SK-N-SH (cell line): ENCODE measurements around the gene MYH3. TPM values are rescaled to one million over a fixed set of nuclear protein-coding genes. Genes with fewer than 3 reads are reported as not detected.

Source experiments
- CTCF ChIA-PET: fragments of 300-600, 350-600 bp; formaldehyde crosslinking; extraction: SDS; loops from one replicate; lab custom pipeline; 2021; lab: Yijun Ruan, JAX
- POLR2A ChIA-PET: fragments of 350-600 bp; sonication (Branson Sonifier 250); formaldehyde crosslinking; extraction: SDS; loops from one replicate; lab custom pipeline; 2020; ENCODE audit warnings: antibody characterized with exemption, inconsistent platforms; lab: Yijun Ruan, JAX
- DNase-seq: peaks from one replicate; pipeline ENCODE4 v3.0.0; 2012
- H2AFZ ChIP-seq: fragments of 200-600 bp; sonication (generic); 2 replicates; pipeline ENCODE4 v1.8.1; 2016; ENCODE audit warnings: antibody characterized with exemption, mild to moderate bottlenecking, low read depth
- H3F3A ChIP-seq: fragments of 200-600 bp; sonication (generic); replicated peaks from 2 replicates; pipeline ENCODE3; 2016; ENCODE audit warnings: antibody characterized with exemption, mild to moderate bottlenecking; ENCODE audit not compliant: insufficient read depth
- H3K27ac ChIP-seq, 2 experiments: fragments of 200-500 bp in 1 of 2; fragments of 200-600 bp in 1 of 2; sonication (Bioruptor generic) in 1 of 2; sonication (generic), shearing (Covaris generic) in 1 of 2; 2 replicates each; pipeline versions ENCODE4 v1.5.1 to v1.6.1; 2014 to 2016; ENCODE audit warnings: low read depth in 2 of 2, inconsistent platforms in 1 of 2, low read length in 1 of 2, mild to moderate bottlenecking in 1 of 2, mixed read lengths in 1 of 2
- H3K27me3 ChIP-seq: fragments of 200-600 bp; sonication (generic), shearing (Covaris generic); 2 replicates; pipeline ENCODE4 v1.6.1; 2016; ENCODE audit warnings: mixed run types; ENCODE audit not compliant: insufficient read depth
- H3K36me3 ChIP-seq, 2 experiments: fragments of 200-500 bp in 1 of 2; fragments of 200-600 bp in 1 of 2; sonication (Bioruptor generic) in 1 of 2; sonication (generic) in 1 of 2; replicated peaks in 1 of 2; 2 replicates each; pipeline versions ENCODE3 to v1.5.1; 2014 to 2016; ENCODE audit warnings: low read length in 1 of 2, mild to moderate bottlenecking in 1 of 2; ENCODE audit not compliant: insufficient read depth in 2 of 2, control insufficient read depth in 1 of 2
- H3K4me1 ChIP-seq, 2 experiments: fragments of 200-500 bp in 1 of 2; fragments of 200-600 bp in 1 of 2; sonication (Bioruptor generic) in 1 of 2; sonication (generic), shearing (Covaris generic) in 1 of 2; 2 replicates each; pipeline versions ENCODE4 v1.5.1 to v1.6.1; 2014 to 2016; ENCODE audit warnings: low read depth in 1 of 2, low read length in 1 of 2, mixed run types in 1 of 2; ENCODE audit not compliant: insufficient read depth in 2 of 2, control insufficient read depth in 1 of 2
- H3K4me2 ChIP-seq: fragments of 200-600 bp; sonication (generic), shearing (Covaris generic); 2 replicates; pipeline ENCODE4 v1.6.1; 2017; ENCODE audit warnings: mixed run types
- H3K4me3 ChIP-seq, 2 experiments: fragments of 200-500 bp in 1 of 2; fragments of 200-600 bp in 1 of 2; sonication (Bioruptor generic) in 1 of 2; sonication (generic), shearing (Covaris generic) in 1 of 2; 2 replicates each; pipeline versions ENCODE4 v1.5.1 to v1.8.1; 2014 to 2016; ENCODE audit warnings: low read depth in 2 of 2, inconsistent platforms in 1 of 2, low read length in 1 of 2, mild to moderate bottlenecking in 1 of 2, mixed read lengths in 1 of 2, moderate library complexity in 1 of 2
- H3K79me2 ChIP-seq: fragments of 200-600 bp; sonication (generic); 2 replicates; pipeline ENCODE4 v1.8.1; 2017; ENCODE audit warnings: mild to moderate bottlenecking; ENCODE audit not compliant: insufficient read depth
- H3K9ac ChIP-seq: fragments of 200-600 bp; sonication (generic); 2 replicates; pipeline ENCODE4 v1.6.1; 2017; ENCODE audit warnings: mixed run types
- H3K9me2 ChIP-seq: fragments of 200-600 bp; sonication (generic); 2 replicates; pipeline ENCODE4 v1.6.1; 2017; ENCODE audit warnings: mixed run types
- H3K9me3 ChIP-seq: fragments of 200-600 bp; sonication (generic); 2 replicates; pipeline ENCODE4 v1.6.1; 2017; ENCODE audit warnings: mixed run types, mild to moderate bottlenecking, moderate library complexity
- H4K20me1 ChIP-seq: fragments of 200-600 bp; sonication (generic); 2 replicates; pipeline ENCODE4 v1.6.1; 2017; ENCODE audit warnings: mild to moderate bottlenecking, mixed run types; ENCODE audit not compliant: insufficient read depth
- CHD2 ChIP-seq: fragments of 150-350 bp; IDR thresholded peaks from 2 replicates; pipeline ENCODE4 v1.6.1; 2018; ENCODE audit warnings: low read length; ENCODE audit not compliant: partially characterized antibody
- EP300 ChIP-seq, 2 experiments: IDR thresholded peaks; 2 replicates each; pipeline versions ENCODE4 v1.4.0 to v1.6.1; 2012; ENCODE audit warnings: borderline replicate concordance in 1 of 2, low read depth in 1 of 2, low read length in 1 of 2
- GABPA ChIP-seq: IDR thresholded peaks from 2 replicates; pipeline ENCODE4 v1.4.0; 2012; ENCODE audit warnings: low read depth, mild to moderate bottlenecking
- NFIC ChIP-seq: IDR thresholded peaks from 2 replicates; pipeline ENCODE4 v1.4.0; 2012; ENCODE audit warnings: borderline replicate concordance
- POLR2AphosphoS5 ChIP-seq: IDR thresholded peaks from 2 replicates; pipeline ENCODE4 v1.6.1; 2012; ENCODE audit warnings: low read depth, low read length
- RCOR1 ChIP-seq: fragments of 150-350 bp; IDR thresholded peaks from 2 replicates; pipeline ENCODE4 v1.6.1; 2017; ENCODE audit warnings: antibody characterized with exemption, low read length
- RFX5 ChIP-seq: IDR thresholded peaks from 2 replicates; pipeline ENCODE4 v1.6.1; 2012; ENCODE audit warnings: mild to moderate bottlenecking, improper control_type of control experiment, low read length
- RXRA ChIP-seq: IDR thresholded peaks from 2 replicates; pipeline ENCODE4 v1.4.0; 2012; ENCODE audit warnings: low read depth, mild to moderate bottlenecking, borderline replicate concordance
- TEAD4 ChIP-seq: IDR thresholded peaks from 2 replicates; pipeline ENCODE4 v1.4.0; 2012; ENCODE audit warnings: mild to moderate bottlenecking, borderline replicate concordance; ENCODE audit not compliant: insufficient read depth
- USF2 ChIP-seq: fragments of 150-350 bp; IDR thresholded peaks from 2 replicates; pipeline ENCODE4 v1.6.1; 2017; ENCODE audit warnings: antibody characterized with exemption, low read length, low read depth, borderline replicate concordance
- WGBS: methylation state at CpG from one replicate; pipeline ENCODE4 v1.1.6; 2017; ENCODE audit warnings: low lambda C conversion rate; 5-methylcytosine and 5-hydroxymethylcytosine counted together
- polyA plus RNA-seq, 3 experiments: library from polyadenylated mRNA; depleted of rRNA; stranded (reverse); fragments of >200 nt; gene quantifications; 2 replicates each; pipeline ENCODE4 v1.2.3, GENCODE V29; 2012
- TF ChIP-seq, protein P1 (sequence below): IDR thresholded peaks from 2 replicates; pipeline ENCODE4 v1.6.1; 2012; ENCODE audit warnings: mild to moderate bottlenecking, low read depth, low read length, moderate library complexity
- TF ChIP-seq, protein P2 (sequence below): fragments of 200-600 bp; sonication (generic); IDR thresholded peaks from 2 replicates; pipeline ENCODE4 v1.6.1; 2017; ENCODE audit warnings: antibody characterized with exemption, mild to moderate bottlenecking, moderate library complexity
- TF ChIP-seq, protein P3 (sequence below): IDR thresholded peaks from 2 replicates; pipeline ENCODE4 v1.4.0; 2012; ENCODE audit warnings: low read depth, borderline replicate concordance

MYH3 gene
- polyA plus RNA-seq, 1 of the 3 experiments (the other 2 are of a cell fraction): 2.7 TPM

DNA sequence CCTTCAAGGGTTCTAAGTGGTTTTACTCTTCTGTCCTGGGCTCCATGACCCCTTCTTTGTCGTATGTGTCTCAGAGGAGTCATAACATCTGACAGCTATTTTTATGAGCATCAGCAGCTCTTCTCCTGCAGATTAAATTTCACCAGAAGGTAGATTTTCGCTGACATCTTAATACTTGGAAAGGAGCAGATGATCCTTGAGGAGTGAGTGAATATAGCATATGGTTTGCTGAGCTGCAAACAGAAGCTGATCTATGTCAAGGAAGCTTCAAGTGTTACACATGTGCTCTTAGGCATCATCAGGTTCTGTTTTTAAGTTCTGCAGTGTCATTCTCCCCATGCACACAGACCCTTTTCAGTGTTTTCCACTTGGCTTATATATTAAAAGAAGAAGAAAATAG is 58.5 kb downstream of the MYH3 start (continued):
- TF ChIP-seq, protein P1, sequence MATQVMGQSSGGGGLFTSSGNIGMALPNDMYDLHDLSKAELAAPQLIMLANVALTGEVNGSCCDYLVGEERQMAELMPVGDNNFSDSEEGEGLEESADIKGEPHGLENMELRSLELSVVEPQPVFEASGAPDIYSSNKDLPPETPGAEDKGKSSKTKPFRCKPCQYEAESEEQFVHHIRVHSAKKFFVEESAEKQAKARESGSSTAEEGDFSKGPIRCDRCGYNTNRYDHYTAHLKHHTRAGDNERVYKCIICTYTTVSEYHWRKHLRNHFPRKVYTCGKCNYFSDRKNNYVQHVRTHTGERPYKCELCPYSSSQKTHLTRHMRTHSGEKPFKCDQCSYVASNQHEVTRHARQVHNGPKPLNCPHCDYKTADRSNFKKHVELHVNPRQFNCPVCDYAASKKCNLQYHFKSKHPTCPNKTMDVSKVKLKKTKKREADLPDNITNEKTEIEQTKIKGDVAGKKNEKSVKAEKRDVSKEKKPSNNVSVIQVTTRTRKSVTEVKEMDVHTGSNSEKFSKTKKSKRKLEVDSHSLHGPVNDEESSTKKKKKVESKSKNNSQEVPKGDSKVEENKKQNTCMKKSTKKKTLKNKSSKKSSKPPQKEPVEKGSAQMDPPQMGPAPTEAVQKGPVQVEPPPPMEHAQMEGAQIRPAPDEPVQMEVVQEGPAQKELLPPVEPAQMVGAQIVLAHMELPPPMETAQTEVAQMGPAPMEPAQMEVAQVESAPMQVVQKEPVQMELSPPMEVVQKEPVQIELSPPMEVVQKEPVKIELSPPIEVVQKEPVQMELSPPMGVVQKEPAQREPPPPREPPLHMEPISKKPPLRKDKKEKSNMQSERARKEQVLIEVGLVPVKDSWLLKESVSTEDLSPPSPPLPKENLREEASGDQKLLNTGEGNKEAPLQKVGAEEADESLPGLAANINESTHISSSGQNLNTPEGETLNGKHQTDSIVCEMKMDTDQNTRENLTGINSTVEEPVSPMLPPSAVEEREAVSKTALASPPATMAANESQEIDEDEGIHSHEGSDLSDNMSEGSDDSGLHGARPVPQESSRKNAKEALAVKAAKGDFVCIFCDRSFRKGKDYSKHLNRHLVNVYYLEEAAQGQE: no peak
- TF ChIP-seq EP300 (IDR thresholded peaks at IDR 0.05; ENCODE audit: borderline replicate concordance in 1 of 2, low read depth in 1 of 2, low read length in 1 of 2): no peak
- TF ChIP-seq, all 33 proteins: peak for 0

DNA sequence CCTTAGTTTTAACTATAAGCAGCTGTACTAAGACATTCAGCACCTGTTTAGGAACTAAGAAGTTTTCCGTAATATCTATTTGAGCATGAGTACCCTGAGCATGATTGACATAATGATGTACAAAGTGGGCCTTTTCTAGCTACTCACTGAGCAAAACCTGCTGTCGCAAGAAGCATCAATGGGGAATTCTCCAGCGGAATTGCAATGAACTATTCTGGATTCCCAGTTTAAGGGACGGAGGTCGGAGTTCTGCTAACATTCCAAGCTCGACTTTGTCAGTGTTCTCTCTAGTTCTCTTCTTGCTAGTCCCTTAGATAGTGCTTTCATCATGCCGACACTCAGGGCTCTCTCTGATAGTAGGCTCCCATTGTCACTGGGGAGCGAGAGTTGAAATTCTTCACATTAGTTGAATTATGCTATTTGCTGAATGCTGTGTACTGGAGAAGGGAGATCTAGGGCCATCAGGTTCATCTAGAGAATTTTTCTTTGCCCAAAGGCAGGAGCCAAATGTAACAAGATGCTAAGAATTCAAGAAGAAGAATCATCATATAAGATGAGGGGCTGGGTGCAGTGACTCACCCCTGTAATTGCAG is 67.5 kb downstream of the MYH3 start:
- POLR2A ChIA-PET: no interaction called here
- no peak for DNase-seq
- H3K27ac ChIP-seq: no peak overlapping the region
- no peak overlapping the region for H3K9ac ChIP-seq
- peaks cover 38% of the 10 kb centered on the region; the same call in 1 of the 2 replicates for H3K27me3 ChIP-seq
- no peaks in the 10 kb centered on the region for H3K9me2 ChIP-seq
- H3K79me2 ChIP-seq: no peaks in the 10 kb centered on the region
- TF ChIP-seq CHD2: no peak
- no peaks in the 10 kb centered on the region for H4K20me1 ChIP-seq
- WGBS: 18% methylated on average over 8 of the region's 8 CpGs
- H3K4me3 ChIP-seq: no peak overlapping the region
- CTCF ChIA-PET: interaction anchor here (2.0 to 3.6 kb wide), 2 partner anchors 25 to 28 kb away, joined by 7 to 20 read pairs; no protein-coding TSS in a partner anchor
- no peaks in the 10 kb centered on the region for H3K9me3 ChIP-seq
- H3K4me1 ChIP-seq: no peaks in the 10 kb centered on the region
- H3K36me3 ChIP-seq: no peaks in the 10 kb centered on the region
- no peak overlapping the region for H2AFZ ChIP-seq
- no peak overlapping the region for H3K4me2 ChIP-seq
- no peaks in the 10 kb centered on the region for H3F3A ChIP-seq

- Histone ChIP-seq H3K79me2 (no peaks in the 10 kb centered on the region), H3K4me2 (no peak overlapping the region), H3K9ac (no peak overlapping the region), H3K4me3 (no peak overlapping the region), H3K9me3 (no peaks in the 10 kb centered on the region), H3K9me2 (no peaks in the 10 kb centered on the region), H2AFZ (no peak overlapping the region), H4K20me1 (no peaks in the 10 kb centered on the region)
- ChIA-PET CTCF (interaction anchor here (1.5 to 2.3 kb wide), 2 partner anchors 29 to 32 kb away, joined by 4 to 8 read pairs; no protein-coding TSS in a partner anchor), POLR2A (no interaction called here)
- 3% methylated on average over 9 of the region's 9 CpGs for WGBS
- TF ChIP-seq POLR2AphosphoS5 (no peak), CHD2 (no peak), RFX5 (no peak), USF2 (no peak), GABPA (no peak), NFIC (no peak), RXRA (no peak), RCOR1 (no peak), TEAD4 (no peak)
- TF ChIP-seq, protein P2, sequence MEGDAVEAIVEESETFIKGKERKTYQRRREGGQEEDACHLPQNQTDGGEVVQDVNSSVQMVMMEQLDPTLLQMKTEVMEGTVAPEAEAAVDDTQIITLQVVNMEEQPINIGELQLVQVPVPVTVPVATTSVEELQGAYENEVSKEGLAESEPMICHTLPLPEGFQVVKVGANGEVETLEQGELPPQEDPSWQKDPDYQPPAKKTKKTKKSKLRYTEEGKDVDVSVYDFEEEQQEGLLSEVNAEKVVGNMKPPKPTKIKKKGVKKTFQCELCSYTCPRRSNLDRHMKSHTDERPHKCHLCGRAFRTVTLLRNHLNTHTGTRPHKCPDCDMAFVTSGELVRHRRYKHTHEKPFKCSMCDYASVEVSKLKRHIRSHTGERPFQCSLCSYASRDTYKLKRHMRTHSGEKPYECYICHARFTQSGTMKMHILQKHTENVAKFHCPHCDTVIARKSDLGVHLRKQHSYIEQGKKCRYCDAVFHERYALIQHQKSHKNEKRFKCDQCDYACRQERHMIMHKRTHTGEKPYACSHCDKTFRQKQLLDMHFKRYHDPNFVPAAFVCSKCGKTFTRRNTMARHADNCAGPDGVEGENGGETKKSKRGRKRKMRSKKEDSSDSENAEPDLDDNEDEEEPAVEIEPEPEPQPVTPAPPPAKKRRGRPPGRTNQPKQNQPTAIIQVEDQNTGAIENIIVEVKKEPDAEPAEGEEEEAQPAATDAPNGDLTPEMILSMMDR: no peak
- TF ChIP-seq, protein P3, sequence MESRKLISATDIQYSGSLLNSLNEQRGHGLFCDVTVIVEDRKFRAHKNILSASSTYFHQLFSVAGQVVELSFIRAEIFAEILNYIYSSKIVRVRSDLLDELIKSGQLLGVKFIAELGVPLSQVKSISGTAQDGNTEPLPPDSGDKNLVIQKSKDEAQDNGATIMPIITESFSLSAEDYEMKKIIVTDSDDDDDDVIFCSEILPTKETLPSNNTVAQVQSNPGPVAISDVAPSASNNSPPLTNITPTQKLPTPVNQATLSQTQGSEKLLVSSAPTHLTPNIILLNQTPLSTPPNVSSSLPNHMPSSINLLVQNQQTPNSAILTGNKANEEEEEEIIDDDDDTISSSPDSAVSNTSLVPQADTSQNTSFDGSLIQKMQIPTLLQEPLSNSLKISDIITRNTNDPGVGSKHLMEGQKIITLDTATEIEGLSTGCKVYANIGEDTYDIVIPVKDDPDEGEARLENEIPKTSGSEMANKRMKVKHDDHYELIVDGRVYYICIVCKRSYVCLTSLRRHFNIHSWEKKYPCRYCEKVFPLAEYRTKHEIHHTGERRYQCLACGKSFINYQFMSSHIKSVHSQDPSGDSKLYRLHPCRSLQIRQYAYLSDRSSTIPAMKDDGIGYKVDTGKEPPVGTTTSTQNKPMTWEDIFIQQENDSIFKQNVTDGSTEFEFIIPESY: no peak
- TF ChIP-seq, all 33 proteins: peak for 0
- DNase-seq: no peak
- Histone ChIP-seq H3F3A (no peaks in the 10 kb centered on the region), H3K27ac (no peak overlapping the region), H3K27me3 (peaks cover 26% of the 10 kb centered on the region; the same call in 1 of the 2 replicates), H3K4me1 (no peaks in the 10 kb centered on the region), H3K36me3 (no peaks in the 10 kb centered on the region)
Measured at GRCh38 chr17:10585529-10585928, 71.6 kb downstream of the MYH3 start.
